ENCODE measurements around the gene SPG21.

The SPG21 gene

GRCh38 chr15:64943512-64944225 is 46.0 kb downstream of the SPG21 start:
- DNase-seq (ENCODE audit: low spot score) = no peak

GRCh38 chr15:64942356-64942755 is 47.4 kb downstream of the SPG21 start:
- no peak for DNase-seq (ENCODE audit: low spot score)

- DNase-seq (ENCODE audit: low spot score) = no peak
Measured at GRCh38 chr15:64938192-64938591, 51.5 kb downstream of the SPG21 start.

GRCh38 chr15:64934023-64934422 is 55.7 kb downstream of the SPG21 start:
- DNase-seq (ENCODE audit: low spot score) = no peak

- DNase-seq (ENCODE audit: low spot score) = no peak
Measured at GRCh38 chr15:64931381-64931780, 58.3 kb downstream of the SPG21 start.

GRCh38 chr15:64930778-64931371 is 58.8 kb downstream of the SPG21 start:
- DNase-seq (ENCODE audit: low spot score) = no peak

- no peak for DNase-seq (ENCODE audit: low spot score)
Measured at GRCh38 chr15:64930019-64930652, 59.6 kb downstream of the SPG21 start.

- DNase-seq (ENCODE audit: low spot score) = no peak
Measured at GRCh38 chr15:64928626-64929220, 61.0 kb downstream of the SPG21 start.

- DNase-seq (ENCODE audit: low spot score) = no peak
Measured at GRCh38 chr15:64926661-64927060, 63.1 kb downstream of the SPG21 start.

GRCh38 chr15:64925335-64926330 is 64.1 kb downstream of the SPG21 start:
- no peak for DNase-seq (ENCODE audit: low spot score)

GRCh38 chr15:64923546-64923945 is 66.2 kb downstream of the SPG21 start:
- DNase-seq (ENCODE audit: low spot score) = no peak

- DNase-seq (ENCODE audit: low spot score) = no peak
Measured at GRCh38 chr15:64921711-64922110, 68.0 kb downstream of the SPG21 start.

- DNase-seq (ENCODE audit: low spot score) = no peak
Measured at GRCh38 chr15:64919721-64920120, 70.0 kb downstream of the SPG21 start.

- no peak for DNase-seq (ENCODE audit: low spot score)
Measured at GRCh38 chr15:64917211-64917610, 72.5 kb downstream of the SPG21 start.

GRCh38 chr15:64916365-64916764 is 73.3 kb downstream of the SPG21 start:
- no peak for DNase-seq (ENCODE audit: low spot score)

GRCh38 chr15:64915518-64916227 is 74.0 kb downstream of the SPG21 start:
- no peak for DNase-seq (ENCODE audit: low spot score)

Measured in SK-N-DZ (cell line).